ENCODE measurements around the gene LTB.

Gene LTB

DNA sequence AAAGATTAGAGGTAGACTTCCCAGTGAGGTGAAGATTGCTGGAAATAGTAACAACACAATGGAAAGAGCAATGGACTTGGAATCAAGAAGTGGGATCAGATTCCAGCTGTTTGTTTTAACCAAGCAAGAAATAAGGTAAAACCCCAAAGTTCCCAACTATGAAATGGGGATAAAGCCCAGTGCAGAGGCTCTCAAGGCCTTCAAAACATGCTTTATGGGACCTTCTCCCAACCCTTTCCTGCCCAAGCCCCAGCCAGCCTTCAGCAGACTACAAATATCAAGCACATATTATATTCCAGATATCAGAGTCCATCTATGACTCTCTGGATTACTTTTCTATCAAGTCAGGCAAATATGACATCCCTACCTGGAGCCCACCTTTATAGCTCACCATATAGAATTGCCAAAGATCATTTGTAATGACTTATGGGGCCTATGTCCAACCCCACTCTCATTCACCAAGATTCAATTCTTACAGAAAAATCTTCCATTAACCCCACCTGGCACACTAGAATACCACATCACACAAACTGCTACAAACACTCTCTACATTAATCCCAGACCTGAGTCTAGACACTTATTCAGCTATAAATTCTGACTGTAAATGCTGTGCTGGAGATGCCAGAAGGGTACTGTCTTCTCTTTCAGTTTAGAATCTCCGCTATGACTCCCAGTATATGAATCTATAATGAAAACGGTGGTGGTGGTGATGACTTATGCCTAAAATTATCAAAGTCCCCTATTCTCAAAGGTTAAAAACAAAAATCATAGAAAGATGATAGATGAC lies 46.5 kb downstream of the LTB start:
- TF ChIP-seq, protein P1, sequence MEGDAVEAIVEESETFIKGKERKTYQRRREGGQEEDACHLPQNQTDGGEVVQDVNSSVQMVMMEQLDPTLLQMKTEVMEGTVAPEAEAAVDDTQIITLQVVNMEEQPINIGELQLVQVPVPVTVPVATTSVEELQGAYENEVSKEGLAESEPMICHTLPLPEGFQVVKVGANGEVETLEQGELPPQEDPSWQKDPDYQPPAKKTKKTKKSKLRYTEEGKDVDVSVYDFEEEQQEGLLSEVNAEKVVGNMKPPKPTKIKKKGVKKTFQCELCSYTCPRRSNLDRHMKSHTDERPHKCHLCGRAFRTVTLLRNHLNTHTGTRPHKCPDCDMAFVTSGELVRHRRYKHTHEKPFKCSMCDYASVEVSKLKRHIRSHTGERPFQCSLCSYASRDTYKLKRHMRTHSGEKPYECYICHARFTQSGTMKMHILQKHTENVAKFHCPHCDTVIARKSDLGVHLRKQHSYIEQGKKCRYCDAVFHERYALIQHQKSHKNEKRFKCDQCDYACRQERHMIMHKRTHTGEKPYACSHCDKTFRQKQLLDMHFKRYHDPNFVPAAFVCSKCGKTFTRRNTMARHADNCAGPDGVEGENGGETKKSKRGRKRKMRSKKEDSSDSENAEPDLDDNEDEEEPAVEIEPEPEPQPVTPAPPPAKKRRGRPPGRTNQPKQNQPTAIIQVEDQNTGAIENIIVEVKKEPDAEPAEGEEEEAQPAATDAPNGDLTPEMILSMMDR (IDR thresholded peaks at IDR 0.05), result no peak
- Histone ChIP-seq H3K36me3 (peaks cover 96% of the 10 kb centered on the region), H3K4me1 (ENCODE audit: control insufficient read depth in 1 of 2, insufficient read depth in 1 of 2, low read depth in 1 of 2, low read length in 1 of 2) (peaks cover 20 to 23% of the 10 kb centered on the region in 2 experiments), H3K27ac (no peak overlapping the region), H3K9me3 (no peaks in the 10 kb centered on the region), H3K4me3 (ENCODE audit: low read depth in 1 of 2, low read length in 1 of 2) (no peak overlapping the region), H3K27me3 (no peaks in the 10 kb centered on the region)

GRCh38 chr6:31534521-31535040 lies 47.6 kb downstream of the LTB start:
- peaks cover 8 to 11% of the 10 kb centered on the region in 2 experiments for H3K4me1 ChIP-seq (ENCODE audit: control insufficient read depth in 1 of 2, insufficient read depth in 1 of 2, low read depth in 1 of 2, low read length in 1 of 2)
- TF ChIP-seq, protein P1 (IDR thresholded peaks at IDR 0.05), result no peak
- peaks cover 100% of the 10 kb centered on the region for H3K36me3 ChIP-seq
- no peaks in the 10 kb centered on the region for H3K27me3 ChIP-seq
- H3K27ac ChIP-seq, result no peak overlapping the region
- no peak overlapping the region for H3K4me3 ChIP-seq (ENCODE audit: low read depth in 1 of 2, low read length in 1 of 2)
- H3K9me3 ChIP-seq, result no peaks in the 10 kb centered on the region

DNA sequence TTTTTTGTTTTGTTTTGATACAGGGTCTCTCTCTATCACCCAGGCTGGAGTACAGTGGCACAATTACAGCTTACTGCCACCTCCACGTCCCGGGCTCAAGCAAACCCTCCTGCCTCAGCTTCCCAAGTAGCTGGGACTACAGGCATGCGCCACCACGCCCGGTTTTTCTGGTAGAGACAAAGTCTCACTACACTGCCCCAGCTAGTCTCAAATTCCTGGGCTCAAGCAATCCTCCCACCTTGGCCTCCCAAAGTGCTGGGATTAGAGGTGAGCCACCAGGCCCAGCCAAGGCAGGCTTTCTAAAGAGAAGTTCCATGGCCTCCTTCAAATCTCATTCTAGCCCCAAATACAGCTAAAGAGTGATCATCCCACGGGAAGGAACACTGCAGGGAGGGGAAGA lies 48.2 kb downstream of the LTB start:
- Histone ChIP-seq H3K4me3 (ENCODE audit: low read depth in 1 of 2, low read length in 1 of 2) (no peak overlapping the region), H3K27ac (peak overlapping the region; percentile 11), H3K27me3 (no peaks in the 10 kb centered on the region), H3K36me3 (peaks cover 100% of the 10 kb centered on the region), H3K9me3 (no peaks in the 10 kb centered on the region), H3K4me1 (ENCODE audit: control insufficient read depth in 1 of 2, insufficient read depth in 1 of 2, low read depth in 1 of 2, low read length in 1 of 2) (peaks cover 2 to 6% of the 10 kb centered on the region in 2 experiments)
- TF ChIP-seq, protein P1 (IDR thresholded peaks at IDR 0.05), result no peak

DNA sequence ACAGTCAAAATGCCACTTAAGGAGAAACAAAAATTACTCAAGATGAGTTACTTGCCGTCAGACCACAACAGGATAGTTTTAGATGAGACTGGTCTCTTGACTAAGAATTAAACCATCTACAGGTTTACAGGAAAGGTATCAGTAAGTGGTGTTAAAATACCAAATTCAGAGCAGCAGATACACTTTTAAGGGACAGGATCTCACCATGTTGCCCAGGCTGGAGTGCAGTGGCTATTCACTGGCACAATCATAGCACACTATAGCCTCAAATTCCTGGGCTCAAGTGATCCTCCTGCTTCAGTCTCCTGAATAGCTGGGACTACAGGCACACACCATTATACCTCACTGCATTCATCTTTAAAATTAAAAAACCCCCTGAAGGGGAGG lies 48.8 kb downstream of the LTB start:
- Histone ChIP-seq H3K4me3 (ENCODE audit: low read depth in 1 of 2, low read length in 1 of 2) (no peak overlapping the region), H3K27ac (no peak overlapping the region), H3K27me3 (no peaks in the 10 kb centered on the region), H3K36me3 (peaks cover 99% of the 10 kb centered on the region), H3K4me1 (ENCODE audit: control insufficient read depth in 1 of 2, insufficient read depth in 1 of 2, low read depth in 1 of 2, low read length in 1 of 2) (peaks cover 0 to under 1% of the 10 kb centered on the region in 2 experiments), H3K9me3 (no peaks in the 10 kb centered on the region)
- TF ChIP-seq, protein P1 (IDR thresholded peaks at IDR 0.05), result no peak

DNA sequence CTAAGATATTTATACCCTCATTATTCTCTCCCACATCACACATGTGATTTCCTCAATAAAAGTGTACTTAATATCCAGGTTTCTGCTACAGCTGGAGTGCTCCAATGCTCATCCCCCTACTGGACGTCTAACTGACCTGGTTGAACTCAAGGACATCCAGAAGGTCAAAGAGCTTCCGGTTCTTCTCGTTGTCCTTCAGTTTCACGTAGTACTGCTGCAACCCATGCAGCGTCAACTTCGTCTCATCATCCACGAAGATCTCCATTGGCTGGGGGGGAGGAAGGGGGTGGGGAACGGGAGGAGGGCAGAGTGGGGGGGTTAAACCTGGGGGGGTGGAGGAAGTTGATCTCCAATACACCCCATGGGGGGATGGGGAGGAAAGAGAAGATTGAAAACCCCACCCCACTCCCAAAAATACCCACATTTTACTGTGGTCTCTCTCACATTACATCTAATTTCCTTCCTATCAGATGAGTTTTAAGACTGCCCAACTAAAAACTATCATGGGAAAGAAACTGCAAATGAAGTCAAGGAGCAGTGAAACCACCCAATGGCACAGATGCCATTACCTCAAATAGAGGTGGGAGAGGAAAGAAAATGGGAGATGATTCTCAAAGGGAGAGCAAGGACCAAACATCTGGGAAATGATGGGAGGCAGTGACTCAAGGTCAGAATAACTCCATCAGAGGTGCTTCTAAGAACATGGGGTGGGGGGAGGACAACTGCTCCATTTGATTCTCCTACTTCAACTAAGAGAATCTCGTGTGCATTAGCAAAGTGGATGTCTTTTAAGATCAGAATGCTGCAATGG lies 49.4 kb downstream of the LTB start:
- H3K4me1 ChIP-seq (ENCODE audit: control insufficient read depth in 1 of 2, insufficient read depth in 1 of 2, low read depth in 1 of 2, low read length in 1 of 2), result no peaks in the 10 kb centered on the region
- H3K27me3 ChIP-seq, result no peaks in the 10 kb centered on the region
- TF ChIP-seq, protein P1 (IDR thresholded peaks at IDR 0.05), result no peak
- H3K4me3 ChIP-seq (ENCODE audit: low read depth in 1 of 2, low read length in 1 of 2), result no peak overlapping the region
- H3K9me3 ChIP-seq, result no peaks in the 10 kb centered on the region
- no peak overlapping the region for H3K27ac ChIP-seq
- peaks cover 93% of the 10 kb centered on the region for H3K36me3 ChIP-seq

All from neutrophil (primary cell).